ENCODE results near the gene INPP5A.
"Not testable (repeated sequence)": the region's sequence is repeated elsewhere in the genome, so short reads cannot be mapped to it uniquely, and the experiment has no call there.

Gene INPP5A

DNA sequence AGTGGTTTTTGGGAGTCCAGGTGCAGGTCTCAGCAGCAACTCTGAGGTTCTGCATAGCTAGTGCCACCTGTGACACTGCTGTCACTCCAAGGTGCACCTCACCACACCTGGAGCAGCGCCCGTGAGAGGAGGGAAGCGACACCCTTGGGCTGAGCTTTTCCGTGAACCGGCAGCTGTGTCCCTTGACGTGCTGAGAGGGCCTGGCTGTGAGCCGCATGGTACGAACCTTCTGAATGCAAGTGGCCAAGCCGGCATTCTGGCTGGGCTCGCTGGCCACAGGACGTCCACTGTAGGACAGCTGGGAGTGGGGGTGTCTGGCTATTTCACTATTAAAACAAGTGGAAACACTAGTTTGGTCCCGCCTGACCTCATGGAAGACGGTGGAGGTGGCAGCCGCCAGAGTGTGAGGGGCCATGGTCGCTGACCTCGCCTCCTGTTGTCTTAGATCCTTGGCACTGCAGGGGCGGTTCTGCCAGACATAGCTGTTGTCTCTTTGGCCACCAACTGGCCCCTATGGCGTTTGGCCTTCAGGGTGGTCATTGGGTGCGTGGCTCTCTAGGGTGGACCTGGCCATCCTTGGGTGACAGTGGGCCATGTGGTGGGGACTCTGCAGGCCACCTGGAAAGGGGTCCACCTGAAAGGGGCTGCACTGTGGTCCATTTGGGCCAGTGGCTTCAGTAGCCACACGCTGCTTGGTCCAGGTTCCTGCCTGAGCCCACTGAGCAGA is 12.9 kb downstream of the INPP5A start:
- DNase-seq = no peak

GRCh38 chr10:132551093-132551807 is 13.7 kb downstream of the INPP5A start:
- no peak for DNase-seq

GRCh38 chr10:132551808-132552130 is 14.2 kb downstream of the INPP5A start:
- no peak for DNase-seq

GRCh38 chr10:132552635-132553034 is 15.0 kb downstream of the INPP5A start:
- DNase-seq = not testable (repeated sequence)

DNA sequence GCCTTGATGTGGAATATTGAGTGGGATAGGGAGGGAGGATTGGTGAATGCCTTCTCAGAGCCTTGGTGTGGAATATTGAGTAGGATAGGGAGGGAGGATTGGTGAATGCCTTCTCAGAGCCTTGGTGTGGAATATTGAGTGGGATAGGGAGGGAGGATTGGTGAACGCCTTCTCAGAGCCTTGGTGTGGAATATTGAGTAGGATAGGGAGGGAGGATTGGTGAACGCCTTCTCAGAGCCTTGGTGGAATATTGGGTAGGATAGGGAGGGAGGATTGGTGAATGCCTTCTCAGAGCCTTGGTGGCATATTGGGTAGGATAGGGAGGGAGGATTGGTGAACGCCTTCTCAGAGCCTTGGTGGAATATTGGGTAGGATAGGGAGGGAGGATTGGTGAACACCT is 16.0 kb downstream of the INPP5A start:
- not testable (repeated sequence) for DNase-seq

- no peak for DNase-seq
Observed at GRCh38 chr10:132554053-132554990, 16.7 kb downstream of the INPP5A start.

DNA sequence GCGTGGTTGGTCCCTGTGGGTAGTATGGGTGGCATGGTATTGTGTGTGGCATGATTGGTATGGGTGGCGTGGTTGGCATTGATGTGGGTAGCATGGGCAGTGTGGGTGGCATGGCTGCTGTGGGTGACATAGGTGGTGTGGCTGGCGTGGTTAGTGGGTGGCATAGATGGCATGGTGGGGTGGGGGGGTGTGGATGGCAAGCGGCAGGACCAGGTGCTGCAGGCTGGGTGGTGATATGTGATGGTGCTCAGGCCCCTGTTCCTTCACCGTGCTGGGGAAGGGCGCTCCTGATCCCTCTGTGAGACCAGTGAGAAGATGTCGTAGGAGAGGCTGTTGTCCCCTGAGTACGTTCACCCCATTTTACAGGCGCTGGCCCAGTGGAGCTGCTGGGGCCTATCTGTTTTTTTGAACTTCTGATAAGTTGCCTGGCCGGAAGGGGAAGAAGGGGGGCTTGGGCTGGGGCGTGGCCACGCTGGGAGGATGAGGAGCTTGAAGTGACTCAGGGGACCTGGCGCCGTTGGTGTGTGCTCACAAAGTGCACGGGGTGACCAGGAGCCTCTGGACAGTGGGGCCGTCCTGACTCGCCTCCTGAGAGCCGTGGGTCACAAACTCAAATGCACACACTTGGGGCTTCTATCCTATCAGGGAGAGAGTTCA is 17.5 kb downstream of the INPP5A start:
- no peak for DNase-seq

DNA sequence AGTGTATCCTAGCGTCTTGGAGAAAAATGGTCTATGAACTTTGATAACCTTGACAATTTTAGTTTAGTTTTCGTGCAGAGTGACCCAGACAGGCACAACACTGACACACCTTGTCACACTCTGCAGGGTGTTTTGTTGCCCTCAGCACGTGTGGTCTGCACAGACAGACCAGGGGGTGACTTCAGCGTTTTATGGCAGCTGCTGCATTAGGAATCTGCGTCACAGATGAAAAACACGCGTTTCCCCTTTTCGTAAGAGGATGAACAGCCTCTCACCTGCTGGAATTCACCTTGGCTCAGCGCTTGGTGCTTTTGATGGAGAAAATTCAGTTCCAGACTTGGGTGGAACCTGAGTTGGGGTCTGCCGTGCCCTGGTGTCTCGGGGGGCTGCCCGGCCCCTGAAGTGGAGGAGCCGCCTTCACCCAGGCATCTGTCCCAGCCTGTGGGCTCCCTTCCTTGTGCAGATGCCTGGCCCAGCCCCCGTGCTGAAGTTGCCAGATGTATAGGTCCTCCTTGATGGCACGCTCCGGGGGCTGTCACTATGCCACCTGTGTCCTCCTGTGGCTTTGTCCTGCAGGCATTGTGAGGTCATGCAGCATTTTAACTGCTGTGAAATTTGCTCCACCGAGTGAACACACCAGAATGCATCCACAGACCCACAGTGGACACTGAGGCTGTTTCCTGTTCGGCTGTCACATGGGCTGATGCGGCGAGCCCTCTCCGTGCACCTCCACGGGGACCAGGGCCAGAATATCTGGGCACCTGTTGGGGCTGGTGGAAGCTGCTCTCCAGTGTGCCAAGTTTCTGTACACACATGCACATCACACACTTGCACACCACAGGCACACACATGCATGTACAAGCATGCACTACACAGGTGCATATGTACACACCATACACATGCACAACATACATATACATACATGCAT is 18.3 kb downstream of the INPP5A start:
- no peak for DNase-seq

GRCh38 chr10:132556994-132557441 is 19.4 kb downstream of the INPP5A start:
- DNase-seq = no peak

GRCh38 chr10:132557696-132558515 is 20.3 kb downstream of the INPP5A start:
- no peak for DNase-seq

DNA sequence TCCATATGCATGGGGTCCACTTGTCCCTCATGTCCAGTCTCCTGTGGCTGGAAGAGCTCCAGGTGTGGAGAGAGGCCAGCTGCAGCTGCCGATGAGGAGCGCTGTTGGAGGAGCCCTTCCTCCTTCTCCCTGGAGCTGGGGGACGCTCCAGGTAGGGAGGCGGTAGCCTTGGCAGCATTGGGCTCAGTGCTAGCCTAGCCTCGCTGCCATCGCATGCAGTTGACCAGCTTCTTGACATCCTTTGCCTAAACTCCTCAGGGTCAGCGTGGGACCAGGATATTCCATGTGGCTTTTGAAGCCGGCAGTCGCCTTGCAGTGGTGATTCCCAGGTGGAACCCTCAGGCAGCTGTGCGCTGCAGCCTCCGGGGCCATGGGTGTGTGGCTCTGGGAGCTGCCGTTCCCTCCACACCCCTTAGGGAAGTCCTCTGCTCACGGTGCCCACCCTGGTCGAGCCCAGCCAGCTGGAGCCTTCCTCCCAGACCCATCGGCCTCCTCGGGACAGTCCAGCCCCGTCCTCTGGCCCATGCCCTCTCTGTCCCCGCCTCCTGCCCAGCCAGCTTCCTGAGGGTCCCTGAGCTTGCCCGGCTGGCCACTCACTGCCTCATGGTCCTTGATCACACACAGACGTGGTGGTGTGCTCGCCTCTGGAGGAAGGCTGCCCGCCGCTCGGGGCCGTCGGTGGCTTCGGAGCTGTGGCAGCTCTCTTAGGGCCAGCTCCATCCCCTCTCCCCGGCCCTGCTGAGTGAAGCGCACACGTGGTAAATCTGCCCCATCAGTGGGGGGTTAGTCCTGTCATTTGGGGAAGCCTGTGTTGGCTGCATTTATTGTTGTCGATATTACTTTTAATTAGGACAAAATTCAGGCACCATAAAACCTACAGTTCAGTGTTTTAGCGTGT is 21.2 kb downstream of the INPP5A start:
- DNase-seq = no peak

GRCh38 chr10:132559538-132559937 is 22.0 kb downstream of the INPP5A start:
- no peak for DNase-seq

- no peak for DNase-seq
Observed at GRCh38 chr10:132560241-132560731, 22.7 kb downstream of the INPP5A start.

- DNase-seq = no peak
Observed at GRCh38 chr10:132562177-132562915, 24.8 kb downstream of the INPP5A start.

DNA sequence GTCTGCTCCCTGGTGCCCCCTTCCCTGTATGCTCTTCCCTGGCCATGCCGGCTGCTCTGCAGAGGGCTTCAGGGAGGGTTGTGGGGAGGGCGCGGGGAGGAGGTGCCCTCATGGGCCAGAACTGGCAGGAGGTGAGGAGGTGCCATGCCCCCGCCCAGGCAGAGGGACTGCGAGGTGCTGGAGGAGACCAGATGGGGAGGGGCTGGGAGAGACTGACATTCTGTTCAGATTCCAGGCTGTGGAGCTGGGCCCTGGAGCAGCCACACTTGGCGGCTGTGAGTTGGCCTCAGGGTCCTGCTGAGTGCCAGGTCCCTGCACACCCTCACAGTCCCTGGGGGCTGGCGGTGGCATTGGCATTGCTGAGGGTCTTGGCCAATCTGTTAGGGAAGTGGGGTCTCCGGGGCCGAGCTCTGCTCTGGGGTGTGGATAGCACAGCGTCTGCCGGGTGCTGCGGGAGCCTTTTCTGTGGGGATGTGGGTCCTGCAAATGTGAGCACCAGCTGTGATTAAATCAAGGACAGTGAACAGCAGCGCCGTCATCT is 25.4 kb downstream of the INPP5A start:
- no peak for DNase-seq

DNA sequence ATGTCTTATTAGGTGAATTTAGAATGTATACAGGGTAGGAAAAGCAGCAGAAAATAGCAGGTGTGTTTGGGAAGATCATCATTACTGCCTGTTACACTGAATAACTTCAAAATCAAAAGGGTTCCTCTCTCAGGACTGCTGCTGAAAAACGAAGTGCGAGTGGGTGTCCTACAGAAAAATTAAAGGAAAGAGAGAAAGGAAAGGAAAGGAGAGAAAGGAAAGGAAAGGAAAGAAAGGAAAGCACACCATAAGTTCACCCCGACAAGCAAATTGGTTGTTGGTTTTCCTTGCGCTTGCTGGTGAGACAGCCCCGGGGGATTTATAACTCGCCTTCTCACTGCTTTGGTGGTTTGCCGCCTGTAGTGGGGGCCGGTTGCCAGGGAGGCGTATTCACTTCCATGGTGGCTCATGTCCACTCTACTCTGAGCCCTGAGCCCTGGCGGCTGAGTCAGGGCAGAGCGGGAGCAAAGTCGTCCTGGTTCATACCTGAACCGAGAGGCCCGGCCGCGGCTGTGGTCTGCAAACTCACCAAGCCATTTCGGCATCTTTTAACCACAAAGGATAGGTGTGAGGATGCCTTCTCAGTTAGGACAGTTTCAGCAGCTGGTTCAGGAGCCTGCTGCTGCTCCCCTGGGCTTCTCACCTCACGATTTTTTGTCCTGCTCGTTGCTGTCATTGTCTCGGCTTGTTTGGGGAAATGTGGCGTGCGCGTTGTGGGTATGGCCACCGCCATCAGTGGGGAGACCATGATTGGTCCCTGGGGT is 26.1 kb downstream of the INPP5A start:
- DNase-seq = no peak

- no peak for DNase-seq
Observed at GRCh38 chr10:132564249-132564605, 26.6 kb downstream of the INPP5A start.

GRCh38 chr10:132564690-132565089 is 27.1 kb downstream of the INPP5A start:
- DNase-seq = no peak
